ENCODE data around the gene GAK.
A peak's percentile ranks its signal among the peaks of the same experiment; 100 is the strongest.

GAK gene

DNA sequence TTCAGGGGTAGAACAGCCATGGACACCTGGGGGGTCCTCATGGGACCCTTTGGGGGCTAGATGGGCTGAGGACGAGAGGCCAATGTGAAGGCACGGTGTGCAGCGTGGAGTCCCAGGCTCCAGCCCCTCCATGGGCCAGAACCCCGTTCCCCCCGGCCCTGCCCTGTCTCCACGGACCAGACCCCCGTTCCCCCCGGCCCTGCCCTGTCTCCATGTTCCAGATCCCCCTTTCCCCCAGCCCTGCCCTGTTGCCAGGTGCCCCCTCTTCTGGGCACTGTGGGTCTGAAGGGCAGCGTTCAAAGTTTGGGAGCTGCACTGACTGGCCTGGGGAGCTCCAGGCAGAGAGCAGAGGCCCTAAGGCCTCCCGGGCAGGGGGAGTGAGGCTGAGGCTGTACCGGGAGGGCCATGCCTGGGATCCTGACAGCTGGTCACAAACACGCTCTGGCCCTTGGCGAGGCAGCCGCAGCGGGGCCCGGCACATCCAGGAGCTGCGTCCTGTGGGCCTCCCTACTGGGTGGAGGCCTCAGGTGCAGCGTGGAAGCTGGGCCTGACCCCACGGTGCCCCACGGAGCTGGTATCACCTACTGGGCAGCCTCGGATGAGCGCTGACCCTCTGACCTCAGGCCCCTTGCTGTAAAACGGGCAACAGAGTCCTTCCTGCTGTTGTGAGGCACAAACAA is 32.4 kb upstream of the GAK start:
- no peak for DNase-seq

DNA sequence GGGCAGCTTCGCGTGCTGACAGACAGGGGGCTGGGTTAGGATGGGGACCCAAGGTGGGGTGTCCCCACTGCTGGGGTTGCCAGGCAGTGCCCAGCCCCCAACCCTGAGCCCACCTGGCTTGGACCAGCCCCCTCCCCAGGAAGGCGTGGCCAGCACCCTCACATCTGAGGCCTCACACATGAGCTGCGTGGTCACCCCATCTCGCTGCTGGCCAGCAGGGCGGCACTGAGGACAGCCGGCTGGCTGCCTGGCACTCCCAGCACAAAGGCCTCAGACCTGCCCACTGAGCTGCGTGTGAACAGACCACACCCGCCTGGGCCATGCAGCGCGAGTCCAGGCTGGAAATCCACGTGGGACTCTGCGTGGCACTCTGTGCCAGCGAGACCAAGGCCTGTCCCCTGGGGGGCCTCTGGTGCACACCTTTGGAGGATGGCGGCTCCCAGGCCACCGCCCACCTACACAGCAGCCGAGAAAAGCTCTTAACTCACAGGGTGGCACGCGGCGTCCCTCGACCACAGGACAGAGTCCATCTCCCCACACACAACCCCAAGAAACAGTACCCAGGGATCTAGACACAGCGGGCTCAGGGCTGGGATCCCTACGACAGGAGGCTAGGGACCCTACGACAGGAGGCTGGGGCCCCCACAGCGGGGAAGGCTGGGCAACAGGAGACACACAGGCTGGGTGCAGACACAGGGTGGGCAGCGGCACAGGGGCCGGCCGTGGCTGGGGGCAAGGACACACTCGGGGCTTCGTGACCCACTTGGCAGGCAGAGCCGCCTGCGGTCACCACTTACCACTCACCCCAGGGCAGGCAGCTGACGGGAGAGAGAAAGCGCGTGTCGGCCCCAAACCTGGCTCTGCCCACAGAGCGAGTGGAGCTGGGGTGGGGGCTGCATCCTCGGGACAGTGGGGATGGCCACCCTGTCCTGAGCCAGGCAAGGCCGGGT is 31.4 kb upstream of the GAK start:
- no peak for DNase-seq

GRCh38 chr4:962231-963208 is 30.4 kb upstream of the GAK start:
- DNase-seq: no peak

GRCh38 chr4:961351-962230 is 29.5 kb upstream of the GAK start:
- DNase-seq: no peak

DNA sequence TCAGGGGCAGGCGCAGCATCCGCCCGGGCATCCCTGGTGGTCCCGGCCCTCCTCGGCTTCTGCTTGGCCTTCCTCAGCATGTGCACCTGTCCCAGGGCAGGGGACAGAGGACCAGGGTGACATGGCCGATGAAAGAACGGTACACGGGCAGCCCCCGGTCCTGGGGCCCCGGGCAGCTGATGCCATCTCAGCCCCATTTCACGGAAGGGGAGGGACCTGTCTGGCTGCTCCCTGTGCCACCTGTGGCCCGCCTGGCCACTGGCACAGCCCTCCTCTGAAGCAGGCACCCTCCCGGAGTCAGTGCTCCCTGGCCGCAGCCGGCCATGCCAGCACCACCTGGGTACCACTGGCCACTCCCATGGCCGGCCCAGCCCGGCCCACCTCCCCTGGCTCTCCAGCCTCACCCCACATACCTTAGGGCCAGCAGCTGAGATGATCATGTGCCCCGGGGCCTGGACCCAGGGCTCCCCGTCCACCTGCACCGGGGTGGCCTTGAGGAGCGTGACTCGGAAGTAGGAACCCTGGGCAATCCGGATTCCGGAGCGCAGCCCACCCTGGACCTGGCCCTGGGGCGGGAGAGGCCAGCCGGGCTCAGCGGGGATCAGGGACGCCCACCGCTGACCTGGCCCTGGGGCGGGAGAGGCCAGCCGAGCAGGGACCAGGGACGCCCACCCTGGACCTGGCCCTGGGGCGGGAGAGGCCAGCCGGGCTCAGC is 28.7 kb upstream of the GAK start:
- DNase-seq: no peak

DNA sequence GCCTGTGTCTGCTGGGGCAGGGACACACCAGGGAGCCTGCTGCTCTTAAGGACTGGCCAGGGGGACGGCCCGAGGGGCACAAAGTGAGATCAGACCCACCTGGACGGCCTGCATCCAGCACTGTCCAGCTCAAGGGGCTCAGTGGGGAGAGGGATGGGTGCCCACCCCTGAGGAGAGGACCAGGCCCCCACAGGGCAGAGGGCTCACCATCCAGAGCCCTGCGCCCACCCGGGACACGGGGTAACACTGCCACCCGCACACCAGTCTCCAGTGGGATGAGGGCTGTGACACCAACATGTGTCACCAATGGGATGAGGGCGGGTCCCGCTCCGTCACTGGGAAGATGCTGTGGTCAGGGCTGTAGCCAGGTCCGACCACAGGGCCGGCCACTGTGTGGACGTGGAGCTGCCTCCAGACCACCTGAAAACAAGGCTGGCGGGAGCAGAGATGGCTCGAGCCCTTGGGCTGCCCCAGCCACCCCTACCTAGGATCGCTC is 28.1 kb upstream of the GAK start:
- DNase-seq: no peak

- no peak for DNase-seq
Observed at GRCh38 chr4:959338-960139, 27.4 kb upstream of the GAK start.

- no peak for DNase-seq
Observed at GRCh38 chr4:958696-959337, 26.7 kb upstream of the GAK start.

GRCh38 chr4:958314-958665 is 26.2 kb upstream of the GAK start:
- DNase-seq: no peak

DNA sequence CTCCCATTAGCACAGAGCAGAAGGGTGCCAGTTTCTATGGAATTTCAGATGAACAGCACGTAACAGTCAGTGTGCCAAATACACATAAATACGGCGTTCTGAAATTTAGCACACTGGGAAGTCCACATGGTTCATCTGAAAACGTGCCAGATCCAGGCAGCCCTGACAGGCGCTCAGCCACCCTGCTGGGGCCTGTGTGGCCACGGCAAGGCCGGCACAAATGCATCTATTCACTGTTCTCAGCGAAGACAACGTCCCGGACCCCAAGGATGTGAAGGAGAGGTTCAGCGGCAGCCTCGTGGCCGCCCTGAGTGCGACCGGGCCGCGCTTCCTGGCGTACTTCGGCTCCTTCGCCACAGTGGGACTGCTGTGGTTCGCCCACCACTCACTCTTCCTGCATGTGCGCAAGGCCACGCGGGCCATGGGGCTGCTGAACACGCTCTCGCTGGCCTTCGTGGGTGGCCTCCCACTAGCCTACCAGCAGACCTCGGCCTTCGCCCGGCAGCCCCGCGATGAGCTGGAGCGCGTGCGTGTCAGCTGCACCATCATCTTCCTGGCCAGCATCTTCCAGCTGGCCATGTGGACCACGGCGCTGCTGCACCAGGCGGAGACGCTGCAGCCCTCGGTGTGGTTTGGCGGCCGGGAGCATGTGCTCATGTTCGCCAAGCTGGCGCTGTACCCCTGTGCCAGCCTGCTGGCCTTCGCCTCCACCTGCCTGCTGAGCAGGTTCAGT is 25.6 kb upstream of the GAK start:
- DNase-seq: no peak

GRCh38 chr4:957231-957580 is 25.1 kb upstream of the GAK start:
- DNase-seq: no peak

- DNase-seq: no peak
Observed at GRCh38 chr4:956531-957230, 24.6 kb upstream of the GAK start.

DNA sequence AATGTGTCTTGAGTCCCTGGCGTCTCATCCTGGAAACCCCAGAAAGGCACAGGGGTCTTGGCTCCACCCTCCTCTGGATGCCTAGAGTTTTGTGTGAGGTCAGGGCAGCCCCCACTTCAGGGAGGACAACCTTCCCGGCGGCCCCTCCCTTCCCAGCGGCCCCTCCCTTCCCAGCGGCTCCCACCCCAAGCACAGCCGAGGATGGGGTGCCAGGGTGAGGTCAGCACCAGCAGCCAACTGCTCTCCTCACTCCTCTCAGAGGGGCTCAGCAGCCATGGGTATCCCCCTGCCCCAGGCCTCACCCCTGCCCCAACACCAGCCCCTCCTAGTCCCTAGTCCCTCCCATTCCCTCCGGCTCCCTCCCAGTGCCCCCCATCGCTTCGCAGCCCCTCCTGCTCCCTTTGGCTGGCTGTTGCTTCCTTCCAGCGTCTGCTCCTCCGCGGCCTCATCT is 23.8 kb upstream of the GAK start:
- no peak for DNase-seq

- no peak for DNase-seq
Observed at GRCh38 chr4:955161-955921, 23.2 kb upstream of the GAK start.

- peak; percentile 36 for DNase-seq
Observed at GRCh38 chr4:954211-955020, 22.3 kb upstream of the GAK start.

DNA sequence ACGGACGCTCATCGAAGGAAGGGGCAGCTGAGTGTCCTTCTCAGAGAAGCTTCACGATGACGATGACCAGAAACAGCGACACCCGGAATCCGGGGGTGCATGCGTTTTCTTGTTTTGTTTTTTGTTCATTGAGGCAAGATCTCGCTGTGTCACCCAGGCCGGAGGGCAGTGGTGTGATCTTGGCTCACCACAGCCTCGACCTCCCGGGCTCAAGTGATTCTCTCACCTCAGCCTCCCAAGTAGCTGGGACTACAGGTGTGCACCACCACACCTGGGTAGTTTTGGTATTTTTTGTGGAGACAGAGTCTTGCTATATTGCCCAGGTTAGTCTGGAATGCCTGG is 21.4 kb upstream of the GAK start:
- DNase-seq: peak; percentile 29
